K562 treated with DMSO at 1 percent for 24 hours (cell line): ENCODE measurements around the gene NPHS2. TPM values are rescaled to one million over a fixed set of nuclear protein-coding genes. Genes with fewer than 3 reads are reported as not detected.

Experiments
- total RNA-seq: library from RNA; unstranded; fragments of 300-600 nt; gene quantifications from 2 replicates; pipeline ENCODE4 v1.2.3, GENCODE V29; 2022; ENCODE audit warnings: low read depth; ENCODE audit not compliant: insufficient read depth

NPHS2 gene
- total RNA-seq: not detected in 2 replicates

DNA sequence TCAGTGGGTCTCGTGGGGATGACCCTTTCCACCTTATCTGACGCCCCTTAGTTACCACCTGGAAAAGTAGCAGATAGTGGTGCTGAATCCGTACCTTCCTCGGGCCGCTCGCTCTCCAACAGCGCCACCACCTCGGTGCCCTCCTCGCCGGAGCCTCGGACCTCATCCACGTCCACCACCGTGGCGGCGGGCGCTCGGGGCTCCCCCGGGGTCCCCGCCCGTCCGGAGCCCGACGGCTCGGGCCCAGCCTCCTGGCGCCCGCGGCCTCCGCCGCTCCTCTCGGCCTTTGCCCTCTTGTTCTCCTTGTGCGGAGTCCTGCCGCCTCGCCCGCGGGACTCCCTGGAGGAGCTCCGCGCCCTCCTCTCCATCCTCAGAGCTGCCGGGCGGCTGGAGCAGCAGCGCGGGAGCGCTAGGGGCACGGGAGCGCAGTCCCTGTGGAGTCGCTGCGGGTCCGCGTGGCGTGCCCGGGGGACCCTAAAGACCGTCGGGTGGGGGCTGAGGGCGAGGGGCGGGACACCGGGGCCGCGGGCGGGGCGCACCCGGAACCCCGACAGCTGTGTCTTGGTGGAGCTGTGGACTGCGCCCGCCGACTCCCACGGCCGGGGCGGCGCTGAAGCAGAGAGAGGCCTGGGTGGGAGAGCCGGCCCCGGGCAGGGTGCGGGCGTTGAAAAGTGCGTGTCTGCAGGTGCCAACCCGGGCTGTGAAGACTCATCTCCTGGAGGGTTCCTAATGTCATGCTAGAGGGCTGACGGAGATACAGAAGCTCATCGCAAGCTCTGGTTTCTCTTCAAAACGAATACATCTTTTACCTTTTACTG, at the start of gene NPHS2:
NPHS2 (minus strand) TSS at position 452 of the 818 bp plus-strand sequence; CDS start at position 368, 84 bp downstream.

DNA sequence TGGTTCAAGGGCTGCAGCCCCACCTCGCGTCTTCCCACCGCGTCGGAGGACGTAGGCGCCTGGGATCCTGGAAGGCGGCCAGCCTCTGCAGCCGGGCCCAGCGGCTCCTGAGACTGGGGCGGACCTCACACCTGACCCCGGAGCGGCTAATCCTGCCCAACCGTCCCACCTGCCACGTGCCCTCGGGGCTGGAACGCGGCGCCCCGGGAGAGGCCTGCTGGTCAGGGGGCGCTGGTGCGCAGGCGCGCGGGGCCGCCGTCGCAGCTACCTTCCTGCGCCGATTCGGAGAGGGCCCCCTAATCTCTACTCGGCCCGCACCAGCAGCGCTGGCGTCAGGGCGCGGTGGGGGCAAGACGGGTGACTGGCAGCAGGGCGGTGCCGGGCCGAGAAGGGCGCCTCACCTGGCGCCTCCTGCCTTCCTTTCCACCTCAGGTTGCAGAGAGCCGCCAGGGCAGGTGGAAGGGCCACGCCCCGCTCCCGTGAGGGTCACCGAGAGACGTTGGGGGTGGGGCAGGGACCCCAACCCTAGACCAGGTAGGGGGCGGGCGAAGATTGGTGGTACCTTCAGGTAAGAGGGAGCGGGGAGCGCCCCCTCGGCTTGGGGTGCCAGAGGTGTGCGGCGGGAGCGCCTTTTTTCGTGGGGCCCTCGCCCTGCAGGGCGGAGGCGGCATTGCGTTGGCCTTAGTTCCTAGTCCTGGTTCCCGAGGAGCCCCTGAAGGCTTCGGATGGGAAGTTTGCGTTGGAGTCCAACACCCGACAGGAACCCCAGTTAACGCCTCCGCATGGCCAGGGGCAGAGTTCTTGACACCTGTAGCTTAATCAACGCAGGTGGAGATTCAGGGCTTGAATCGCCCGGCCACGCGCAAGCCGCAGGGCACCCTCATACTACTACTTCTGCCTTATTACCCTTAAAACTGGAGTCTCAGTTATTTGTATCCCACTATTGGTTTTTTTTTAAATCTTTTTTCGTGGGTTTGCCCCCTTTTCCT, 16.1 kb upstream of the NPHS2 start, which contains the start of gene TDRD5:
TDRD5 (plus strand) TSS at position 241 of the 989 bp plus-strand sequence. CDS start 784 bp downstream, outside the sequence.

Other genes starting within 250 kb of the NPHS2 start
- gene AXDND1, start 210.0 kb downstream of the NPHS2 start, total RNA-seq: not detected in 2 replicates
- 0.52 and 0.87 TPM in 2 replicates for gene TDRD5, start 15.9 kb upstream of the NPHS2 start, total RNA-seq
- not detected in 2 replicates for gene FAM163A, start 167.3 kb upstream of the NPHS2 start, total RNA-seq